Brain microvascular endothelial cell (primary cell): Measurements from ENCODE around the gene TULP1.
A peak's percentile ranks its signal among the peaks of the same experiment; 100 is the strongest.

ENCODE experiments used
- DNase-seq: peaks from one replicate; pipeline ENCODE4 v3.0.0-alpha.2; 2020
- H3K27ac ChIP-seq: fragments of 250-450 bp; sonication (Bioruptor Pico); 2 replicates; pipeline ENCODE4 v1.5.1; 2020; ENCODE audit warnings: mild to moderate bottlenecking, moderate library complexity
- H3K27me3 ChIP-seq: fragments of 250-450 bp; sonication (Bioruptor Pico); replicated peaks from 2 replicates; pipeline ENCODE4 v1.5.1; 2020; ENCODE audit warnings: mild to moderate bottlenecking
- H3K36me3 ChIP-seq: fragments of 250-450 bp; sonication (Bioruptor Pico); replicated peaks from 2 replicates; pipeline ENCODE4 v1.5.1; 2020; ENCODE audit warnings: mild to moderate bottlenecking
- H3K4me3 ChIP-seq: 2 replicates; pipeline ENCODE4 v1.5.1; 2011; ENCODE audit warnings: low read depth, mild to moderate bottlenecking, control low read depth, low read length, moderate library complexity
- CTCF ChIP-seq: IDR thresholded peaks from 2 replicates; pipeline ENCODE4 v1.5.1; 2011; ENCODE audit warnings: low read depth, mild to moderate bottlenecking, moderate library complexity, low read length, control low read depth, inconsistent platforms; ENCODE audit errors: missing control alignments
- in situ Hi-C: cut with HindIII; loops from 2 replicates; pipeline ENCODE4 v1.10.0; 2017; ENCODE audit warnings: low sequenced_read_pairs, low pct_ligation_motif_present

TULP1 gene

DNA sequence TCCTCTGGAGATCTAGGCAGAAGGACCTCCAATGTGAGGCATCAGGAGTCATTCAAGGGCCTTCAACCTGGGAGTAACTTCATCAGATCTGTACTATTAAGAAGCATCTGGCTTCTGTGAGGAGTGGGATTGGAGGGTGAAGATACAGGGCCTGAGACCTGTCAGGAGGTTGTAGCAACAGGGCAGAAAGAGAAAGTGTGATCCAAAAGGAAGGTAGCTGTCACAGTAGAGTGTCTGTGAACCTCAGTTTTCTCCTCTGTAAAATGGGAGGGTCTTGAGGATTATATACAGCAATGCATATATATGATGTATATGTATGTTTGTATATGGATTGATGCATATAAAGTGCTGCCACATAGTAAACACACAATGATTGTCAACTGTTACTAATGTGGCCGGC lies 47.0 kb downstream of the TULP1 start:
- H3K27ac ChIP-seq = no peak overlapping the region
- no peak for DNase-seq
- H3K27me3 ChIP-seq = no peaks in the 10 kb centered on the region
- peaks cover 23% of the 10 kb centered on the region for H3K36me3 ChIP-seq
- in situ Hi-C loops = no loop called here
- TF ChIP-seq CTCF = no peak
- H3K4me3 ChIP-seq = no peak overlapping the region

GRCh38 chr6:35463292-35463691 lies 49.4 kb downstream of the TULP1 start:
- DNase-seq = no peak
- Histone ChIP-seq H3K27ac (no peak overlapping the region), H3K27me3 (no peaks in the 10 kb centered on the region), H3K4me3 (no peak overlapping the region), H3K36me3 (no peaks in the 10 kb centered on the region)
- in situ Hi-C loops = no loop called here
- no peak for TF ChIP-seq CTCF

DNA sequence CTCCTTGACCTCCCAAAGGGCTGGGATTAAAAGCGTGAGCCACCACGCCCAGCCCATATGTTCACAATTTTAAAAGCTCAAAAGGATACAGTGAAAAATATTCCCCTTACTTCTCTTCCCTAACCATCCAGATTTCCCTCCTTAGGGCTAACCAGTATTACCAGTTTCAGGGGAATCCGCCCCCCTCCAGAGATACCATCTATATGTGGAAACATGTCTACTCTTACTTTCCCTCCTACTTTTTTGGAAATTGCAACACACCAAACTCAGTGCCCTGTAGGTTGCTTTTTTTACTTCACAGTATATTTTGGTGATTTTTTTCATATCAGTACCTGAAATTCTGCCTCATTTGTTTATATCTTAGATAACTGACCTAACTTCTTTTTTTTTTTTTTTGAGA lies 51.4 kb downstream of the TULP1 start:
- Histone ChIP-seq H3K4me3 (no peak overlapping the region), H3K27ac (no peak overlapping the region), H3K36me3 (no peaks in the 10 kb centered on the region), H3K27me3 (no peaks in the 10 kb centered on the region)
- no peak for DNase-seq
- in situ Hi-C loops = no loop called here
- no peak for TF ChIP-seq CTCF

DNA sequence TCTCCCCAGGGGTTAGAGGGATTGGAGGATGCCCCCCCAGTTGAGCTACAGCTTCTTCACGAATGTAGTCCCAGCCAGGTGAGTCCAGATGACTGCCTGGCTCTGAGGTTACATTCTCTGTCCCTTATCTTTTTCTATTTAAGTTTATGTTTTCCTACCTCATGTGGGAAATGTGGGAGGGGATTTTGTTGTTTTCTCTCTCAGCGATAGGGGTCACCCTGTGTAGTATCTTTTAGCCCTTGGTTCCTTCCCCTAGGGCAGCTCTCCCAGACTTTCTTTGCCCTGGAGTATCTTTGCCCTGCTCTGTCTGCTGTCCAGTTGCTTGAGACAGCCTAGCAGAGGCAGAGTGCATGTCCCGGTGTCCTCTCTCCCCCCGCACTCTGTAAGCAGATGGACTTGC lies 54.8 kb downstream of the TULP1 start:
- Histone ChIP-seq H3K4me3 (no peak overlapping the region), H3K36me3 (no peaks in the 10 kb centered on the region), H3K27ac (no peak overlapping the region), H3K27me3 (no peaks in the 10 kb centered on the region)
- in situ Hi-C loops = no loop called here
- TF ChIP-seq CTCF = no peak
- no peak for DNase-seq

DNA sequence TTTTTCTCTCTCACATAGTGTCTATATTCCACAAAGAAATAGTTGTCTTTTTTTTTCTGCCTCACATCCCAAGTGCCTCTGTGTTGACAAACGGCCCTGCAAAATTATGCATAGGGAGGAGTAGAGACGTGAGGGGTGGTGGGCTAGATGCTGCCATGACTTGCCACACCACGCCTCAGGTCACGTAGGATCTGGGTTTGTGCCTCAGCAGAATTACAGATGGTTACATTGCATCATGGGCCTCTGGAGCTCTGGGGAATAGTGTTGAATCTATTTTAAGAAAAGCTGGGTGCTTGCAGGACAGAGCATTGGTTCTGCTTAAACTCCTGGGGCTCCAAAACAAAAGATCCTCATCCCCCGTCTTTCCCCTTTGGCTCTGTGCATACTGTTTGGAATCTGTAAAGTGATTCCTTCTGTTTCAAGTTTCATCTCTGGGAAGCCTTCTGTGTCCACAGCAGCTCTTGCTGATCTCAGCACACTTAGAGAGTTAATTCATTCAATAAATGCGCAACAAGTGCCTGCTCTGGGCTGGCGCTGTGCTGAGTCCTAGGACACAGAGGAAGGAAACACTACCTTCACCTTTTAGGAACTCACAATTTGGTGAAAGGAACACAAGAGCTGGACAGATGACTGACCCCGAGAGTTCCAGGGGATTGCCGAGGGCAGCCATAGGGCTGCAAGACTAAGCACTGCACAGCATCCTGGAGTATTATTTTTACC lies 58.1 kb downstream of the TULP1 start:
- Histone ChIP-seq H3K27ac (no peak overlapping the region), H3K27me3 (no peaks in the 10 kb centered on the region), H3K36me3 (no peaks in the 10 kb centered on the region), H3K4me3 (no peak overlapping the region)
- no peak for TF ChIP-seq CTCF
- in situ Hi-C loops = no loop called here
- DNase-seq = no peak

DNA sequence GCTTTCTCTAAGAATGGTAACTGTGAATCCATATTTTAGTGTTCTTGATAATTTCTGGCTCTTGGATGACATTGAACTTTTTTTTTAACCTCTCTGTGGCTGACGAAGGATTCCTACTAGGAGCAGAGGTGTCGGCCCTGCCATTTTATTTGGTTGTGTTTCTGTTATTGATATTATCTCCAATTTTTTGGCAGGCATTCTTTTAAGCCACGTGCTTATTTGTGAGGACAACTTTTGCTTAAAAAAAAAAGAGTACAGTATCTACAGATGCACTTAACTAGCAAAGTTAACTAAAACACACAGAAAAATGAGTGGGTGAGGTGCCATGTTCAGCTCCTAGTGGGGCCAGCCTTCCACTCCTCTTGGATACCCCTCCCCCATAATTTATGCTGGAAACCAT lies 59.5 kb downstream of the TULP1 start:
- in situ Hi-C loops = no loop called here
- H3K27ac ChIP-seq = no peak overlapping the region
- no peak for TF ChIP-seq CTCF
- no peaks in the 10 kb centered on the region for H3K27me3 ChIP-seq
- H3K4me3 ChIP-seq = peak overlapping the region; percentile 70
- H3K36me3 ChIP-seq = no peaks in the 10 kb centered on the region
- no peak for DNase-seq
